ENCODE measurements around the gene ACOX1.

The ACOX1 gene

DNA sequence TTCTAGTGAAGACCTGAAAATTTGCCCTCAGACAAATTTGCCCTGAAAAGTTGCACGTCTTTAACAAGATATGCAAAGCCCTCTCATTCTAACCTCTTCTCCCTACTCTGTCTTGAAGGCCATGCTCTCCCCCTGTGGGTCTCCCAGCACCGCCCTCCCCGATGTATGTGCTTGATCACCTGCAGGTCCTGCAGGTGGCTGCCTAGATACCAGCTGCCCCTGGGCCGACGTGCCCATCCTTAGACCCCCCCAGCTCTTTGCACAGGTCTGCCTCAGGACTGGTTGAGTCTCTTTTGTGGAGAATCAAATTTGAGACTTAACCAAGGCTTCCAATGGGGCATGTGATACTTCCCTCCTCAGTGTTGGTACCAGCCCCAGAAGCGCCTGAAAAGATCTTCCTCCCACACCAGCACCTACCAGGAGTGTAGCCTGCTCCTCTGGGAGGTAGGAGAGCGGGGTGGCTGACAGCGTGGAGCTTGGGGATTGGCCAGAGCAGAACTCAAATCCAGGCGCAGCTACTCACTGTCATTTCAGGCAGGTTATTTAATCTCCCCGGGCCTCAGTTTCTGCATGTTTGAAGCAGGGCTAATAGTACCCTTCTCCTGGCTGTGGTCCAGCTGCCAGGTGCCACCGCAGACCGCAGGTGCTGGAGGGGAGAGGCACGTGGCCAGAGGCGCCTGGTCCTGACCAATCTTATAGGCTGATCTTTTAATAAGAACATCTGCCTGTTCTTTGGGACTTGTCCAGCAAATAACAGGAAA, 69.7 kb downstream of the ACOX1 start:
- no peak for DNase-seq (ENCODE audit: low read depth in 2 of 2)

DNA sequence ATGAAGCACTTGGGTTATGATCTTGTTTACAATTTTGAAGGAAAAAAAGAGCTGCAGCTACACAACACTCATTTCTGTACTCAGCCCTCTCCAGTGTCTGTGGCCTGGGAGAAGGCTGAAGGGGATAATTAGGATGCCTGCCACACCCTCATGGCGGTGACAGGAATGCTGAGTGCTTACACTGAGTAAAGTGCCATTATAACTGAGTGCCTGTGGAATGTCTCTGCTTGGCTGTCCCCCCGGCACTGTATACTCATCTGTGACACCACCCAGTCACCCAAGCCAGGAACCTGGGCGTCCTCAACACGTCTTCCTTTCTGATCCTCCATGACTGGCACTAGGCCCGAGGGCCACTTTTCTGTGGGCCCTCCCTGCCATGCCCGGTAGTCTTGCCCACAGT, 70.8 kb downstream of the ACOX1 start:
- no peak for DNase-seq (ENCODE audit: low read depth in 2 of 2)

DNA sequence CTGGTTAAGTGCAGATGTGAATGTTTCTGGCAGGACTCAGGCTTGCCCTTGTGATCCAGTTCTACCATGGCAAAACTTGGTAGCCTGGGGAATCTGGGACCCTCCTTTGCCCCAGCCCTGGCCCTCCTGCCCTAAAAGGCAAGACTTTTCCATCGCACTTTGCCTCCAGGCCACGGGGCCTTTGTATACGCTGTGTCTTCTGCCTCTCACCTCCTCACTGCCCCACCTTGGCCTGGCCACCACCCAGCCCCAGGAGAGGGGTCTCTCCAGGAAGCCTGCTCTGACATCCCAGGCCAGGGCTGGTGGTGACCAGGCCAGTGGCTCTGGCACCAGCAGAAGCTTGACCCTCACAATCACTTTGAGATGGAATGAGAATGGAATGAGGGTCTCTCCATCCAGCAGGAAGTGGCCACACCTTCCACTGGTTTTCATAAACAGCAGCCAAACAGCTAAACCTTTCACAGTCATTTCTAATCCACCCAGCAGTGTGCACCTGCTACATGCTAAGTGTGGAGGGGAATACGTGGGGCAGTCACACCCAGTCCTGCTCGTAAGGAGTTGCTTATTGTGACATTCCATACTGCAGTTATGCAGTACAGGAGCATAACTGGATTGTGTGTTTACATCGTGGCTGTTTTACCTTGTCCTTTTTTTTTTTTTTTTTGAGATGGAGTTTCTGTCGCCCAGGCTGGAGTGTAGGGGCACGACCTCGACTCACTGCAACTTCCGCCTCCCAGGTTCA, 72.7 kb downstream of the ACOX1 start:
- DNase-seq (ENCODE audit: low read depth in 2 of 2) = no peak

DNA sequence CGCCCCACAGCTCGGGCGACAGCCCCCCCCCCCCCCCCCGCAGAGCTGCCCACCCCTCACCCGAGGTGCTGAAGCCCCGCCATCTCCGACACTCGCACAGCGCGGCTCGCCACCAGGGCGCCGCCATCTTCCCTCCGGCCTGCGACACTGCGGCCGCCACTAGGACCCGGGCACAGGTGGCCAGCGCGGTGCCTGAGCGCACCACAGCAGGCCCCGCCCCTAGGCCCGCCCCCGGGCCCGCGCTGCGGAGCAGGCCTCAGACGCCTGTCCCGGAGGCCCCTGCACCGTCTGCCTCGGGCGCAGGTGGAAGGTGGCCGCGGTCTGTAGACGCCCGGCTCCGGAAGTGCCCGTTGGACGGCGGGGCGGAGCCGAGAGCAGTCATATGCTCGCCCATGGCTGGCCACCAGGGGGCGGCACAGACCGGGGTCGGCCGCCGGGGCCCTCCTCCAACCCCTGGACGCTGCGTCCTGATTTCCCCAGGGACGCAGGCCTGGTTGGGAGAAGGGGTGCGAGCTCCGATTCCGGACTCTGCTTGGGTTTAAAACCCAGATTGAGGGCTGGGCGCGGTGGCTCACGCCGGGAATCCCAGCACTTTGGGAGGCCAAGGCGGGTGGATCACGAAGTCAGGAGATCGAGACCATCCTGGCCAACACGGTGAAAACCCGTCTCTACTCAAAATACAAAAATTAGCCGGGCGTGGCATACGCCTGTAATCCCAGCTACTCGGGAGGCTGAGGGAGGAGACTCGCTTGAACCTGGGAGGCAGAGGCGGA, 74.0 kb downstream of the ACOX1 start, which contains the start of gene MRPL38:
MRPL38 (minus strand) TSS at position 136 of the 773 bp plus-strand sequence; CDS start at position 127, 9 bp downstream.
- DNase-seq (ENCODE audit: low read depth in 2 of 2) = peak; percentile 77 to 90

DNA sequence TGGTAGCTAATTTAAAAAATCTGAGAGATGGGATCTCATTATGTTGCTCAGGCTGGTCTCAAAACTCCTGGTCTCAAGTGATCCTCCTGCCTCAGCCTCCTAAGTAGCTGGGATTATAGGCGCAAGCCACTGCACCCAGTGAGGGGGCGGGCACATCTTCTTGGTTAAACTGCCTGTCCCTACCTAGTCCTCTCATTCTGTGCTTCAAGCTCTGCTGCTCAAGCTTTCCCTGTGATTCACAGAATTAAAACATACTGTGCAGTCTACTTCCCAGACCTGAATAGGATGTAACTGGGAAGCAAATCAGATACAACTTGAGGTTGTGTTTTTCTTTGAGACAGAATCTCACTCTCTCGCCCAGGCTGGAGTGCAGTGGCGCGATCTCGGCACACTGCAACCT, 76.6 kb downstream of the ACOX1 start:
- DNase-seq (ENCODE audit: low read depth in 2 of 2) = no peak

DNA sequence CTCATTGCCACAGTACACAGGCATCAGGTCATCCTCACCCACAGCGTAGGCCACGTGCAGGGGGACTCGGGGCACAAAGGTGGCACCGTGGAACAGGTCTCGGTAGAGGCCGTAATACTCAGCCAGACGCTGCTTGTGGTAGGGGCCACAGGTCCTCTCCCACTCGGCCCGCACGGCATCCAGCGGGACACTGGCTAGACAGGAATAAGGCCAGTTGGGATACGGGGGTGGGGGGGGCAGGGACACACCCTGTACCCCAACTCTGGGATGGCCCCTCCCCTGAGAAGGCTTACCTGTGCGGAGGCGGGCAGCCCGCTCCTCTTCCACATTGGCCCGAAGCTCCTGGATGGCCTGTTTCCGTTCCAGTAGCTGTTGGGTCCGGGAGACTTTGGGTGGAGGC, 77.2 kb downstream of the ACOX1 start:
- no peak for DNase-seq (ENCODE audit: low read depth in 2 of 2)

DNA sequence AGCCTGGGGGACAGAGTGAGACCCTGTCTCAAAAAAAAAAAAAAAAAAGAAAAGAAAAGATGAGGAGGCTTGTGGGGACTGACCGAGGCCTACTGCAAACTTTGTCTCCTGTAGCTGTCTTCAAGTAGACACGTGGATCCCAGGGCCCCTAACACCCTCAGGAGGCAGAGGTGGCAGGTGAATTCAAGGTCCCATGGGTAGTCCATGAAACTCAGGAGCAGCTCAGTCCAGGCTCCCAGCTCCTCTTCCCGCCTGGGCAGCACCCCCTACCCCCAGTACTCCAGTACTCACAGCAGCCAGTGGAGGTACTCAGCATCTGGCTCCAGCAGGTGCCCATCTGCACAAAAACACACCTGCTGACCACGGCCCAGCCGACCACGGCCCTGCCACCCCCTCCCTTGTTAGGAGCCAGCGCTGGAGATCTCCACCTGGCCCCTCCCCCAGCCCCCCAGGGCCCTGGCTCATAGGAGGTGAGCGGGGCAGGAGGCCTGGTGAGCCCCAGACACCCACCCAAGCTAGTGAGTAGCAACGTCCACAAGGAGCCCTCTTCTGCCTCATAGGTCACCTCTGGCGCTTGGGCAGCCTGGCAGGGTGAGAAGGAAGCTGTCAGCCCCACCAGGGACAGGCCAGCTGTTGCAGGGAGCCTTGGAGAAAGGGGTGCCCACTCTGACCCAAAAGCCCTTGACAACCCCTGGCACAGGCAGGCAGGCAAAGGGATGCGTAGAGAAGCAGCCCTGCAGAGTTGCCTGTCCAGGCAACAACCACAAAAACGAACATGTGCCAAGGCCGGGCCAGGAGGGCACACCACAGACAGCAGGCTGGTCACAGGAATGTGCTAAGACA, 78.1 kb downstream of the ACOX1 start:
- no peak for DNase-seq (ENCODE audit: low read depth in 2 of 2)

DNA sequence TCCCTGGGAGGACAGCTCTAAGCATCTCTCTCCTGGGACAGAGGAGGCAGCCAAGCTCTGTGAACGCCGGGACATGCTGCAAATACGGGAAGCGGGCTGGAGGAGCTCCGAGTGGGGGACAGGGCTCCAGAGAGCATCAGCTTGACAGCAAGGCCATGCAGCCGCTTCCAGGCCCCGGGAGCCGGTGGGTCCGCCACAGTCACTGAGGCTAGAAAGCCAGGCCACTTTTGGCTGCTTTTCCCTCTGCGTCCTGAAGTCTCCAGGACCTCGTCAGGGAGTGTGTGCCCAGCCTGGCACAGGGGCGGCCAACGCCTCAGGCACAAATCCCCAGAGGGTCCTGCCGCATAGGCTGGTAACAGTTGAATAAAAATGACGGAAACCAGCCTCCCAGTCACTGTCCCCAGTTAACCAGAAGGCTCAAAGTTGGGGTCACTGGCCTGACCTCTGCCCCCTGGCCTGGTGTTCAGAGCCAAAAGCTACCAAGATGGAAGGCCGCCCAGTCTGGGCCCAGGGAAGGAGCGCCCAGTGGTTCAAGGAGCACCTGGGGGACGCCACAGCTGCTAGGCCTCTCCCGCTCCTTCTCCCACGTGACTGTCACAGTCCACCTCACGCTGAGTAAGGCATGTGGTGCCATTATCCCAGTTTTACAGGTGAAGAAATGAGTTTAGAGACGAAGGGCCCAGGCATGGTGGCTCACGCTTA, 79.0 kb downstream of the ACOX1 start:
- DNase-seq (ENCODE audit: low read depth in 2 of 2) = no peak

DNA sequence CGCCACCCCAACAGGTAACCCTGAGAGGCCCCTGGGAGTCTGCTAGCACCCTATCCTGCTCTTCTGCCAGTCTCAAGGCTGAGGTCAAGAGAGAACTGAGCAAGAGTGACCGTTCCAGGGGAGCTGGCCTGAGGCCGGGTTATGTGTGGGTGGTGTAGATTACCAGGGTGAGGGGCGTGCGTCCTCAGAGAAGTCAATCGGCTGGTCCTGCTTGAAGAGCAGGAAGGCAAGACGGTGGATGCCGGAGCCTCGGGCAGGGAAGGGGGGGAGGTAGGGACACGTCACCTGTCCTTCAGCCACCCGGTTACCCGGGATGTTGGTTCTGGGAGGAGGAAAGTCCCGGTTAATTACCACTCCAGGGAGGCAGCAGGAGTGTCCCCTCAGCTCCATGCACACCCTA, 79.6 kb downstream of the ACOX1 start:
- DNase-seq (ENCODE audit: low read depth in 2 of 2) = no peak

DNA sequence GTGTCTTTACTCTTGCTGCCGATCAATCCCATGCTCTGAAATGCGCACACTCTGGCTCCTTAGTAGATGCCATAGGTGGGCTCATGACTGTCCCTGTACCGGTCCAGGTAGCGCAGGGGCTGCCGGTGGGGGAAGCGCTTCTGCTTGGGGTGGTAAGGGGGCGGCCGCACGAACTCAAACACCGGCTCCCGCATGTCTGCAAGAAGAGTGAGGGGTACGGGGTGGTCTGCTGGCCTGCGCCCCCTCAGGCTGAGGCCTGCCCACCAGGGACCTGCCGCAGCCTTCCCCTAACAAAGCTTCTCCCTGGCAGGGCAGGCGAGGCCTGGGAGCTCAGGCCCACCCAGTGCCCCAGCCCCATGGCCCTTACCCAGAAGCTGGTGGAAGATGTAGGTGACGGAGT, 80.2 kb downstream of the ACOX1 start:
- DNase-seq (ENCODE audit: low read depth in 2 of 2) = no peak

DNA sequence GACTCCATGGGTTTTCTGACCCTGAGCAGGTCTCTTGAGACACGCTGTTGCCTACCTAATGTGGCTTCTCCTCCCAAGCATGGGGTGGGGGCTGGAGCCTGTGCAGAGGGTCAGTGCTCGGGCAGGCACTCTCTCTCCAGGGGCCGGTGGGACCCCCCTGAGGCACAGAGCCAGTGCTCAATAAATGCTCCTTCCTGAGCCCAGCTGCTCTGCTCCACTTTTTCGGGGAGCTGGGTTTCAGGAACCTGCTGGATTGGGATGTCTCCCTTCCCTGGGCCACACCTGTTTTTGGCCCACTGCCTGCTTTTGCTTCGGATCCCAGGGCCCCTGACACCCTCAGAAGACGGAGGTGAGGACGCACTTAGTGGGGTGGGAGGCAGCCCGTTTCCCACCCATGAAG, 80.9 kb downstream of the ACOX1 start:
- no peak for DNase-seq (ENCODE audit: low read depth in 2 of 2)

DNA sequence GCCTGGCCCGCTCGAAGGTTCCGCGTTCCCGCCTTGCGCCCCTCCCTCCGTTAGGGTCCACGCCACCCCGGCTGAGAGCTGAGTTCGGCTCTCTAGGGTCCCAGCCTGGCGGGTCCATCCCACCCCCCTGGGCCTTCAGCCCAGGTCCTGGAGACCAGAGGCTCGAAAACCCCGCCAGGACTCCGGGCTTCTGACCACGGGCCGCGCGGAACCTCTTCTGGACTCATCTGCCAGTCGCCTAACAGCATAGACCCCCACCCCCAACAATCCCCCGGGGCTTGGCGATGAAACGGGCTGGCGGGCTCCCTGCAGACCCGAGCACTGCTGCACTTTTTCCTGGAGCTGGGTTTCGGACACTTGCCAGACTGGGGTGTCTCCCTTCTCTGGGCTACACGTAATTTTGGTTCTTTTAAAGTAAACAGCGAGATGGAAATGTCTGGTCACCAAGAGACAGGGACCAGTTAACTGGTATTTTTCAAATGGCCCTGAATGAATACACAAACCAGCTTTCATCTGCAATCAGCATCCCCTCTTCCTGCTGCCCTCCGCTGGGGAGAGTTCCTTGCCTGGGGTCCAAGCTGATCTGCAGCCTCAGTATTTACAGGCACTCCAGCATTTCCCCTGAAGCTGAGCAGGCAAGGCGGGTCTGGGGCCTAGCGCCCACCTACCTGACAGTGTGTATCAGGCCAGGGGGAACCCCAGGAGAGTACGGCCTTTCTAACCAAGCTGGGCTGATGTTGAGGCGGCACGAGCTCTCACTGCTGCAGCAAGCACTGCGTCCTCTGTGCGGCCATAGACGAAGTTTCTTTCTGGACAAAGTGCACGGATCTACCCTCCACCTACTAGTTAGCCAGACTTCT, 81.6 kb downstream of the ACOX1 start:
- DNase-seq (ENCODE audit: low read depth in 2 of 2) = no peak

DNA sequence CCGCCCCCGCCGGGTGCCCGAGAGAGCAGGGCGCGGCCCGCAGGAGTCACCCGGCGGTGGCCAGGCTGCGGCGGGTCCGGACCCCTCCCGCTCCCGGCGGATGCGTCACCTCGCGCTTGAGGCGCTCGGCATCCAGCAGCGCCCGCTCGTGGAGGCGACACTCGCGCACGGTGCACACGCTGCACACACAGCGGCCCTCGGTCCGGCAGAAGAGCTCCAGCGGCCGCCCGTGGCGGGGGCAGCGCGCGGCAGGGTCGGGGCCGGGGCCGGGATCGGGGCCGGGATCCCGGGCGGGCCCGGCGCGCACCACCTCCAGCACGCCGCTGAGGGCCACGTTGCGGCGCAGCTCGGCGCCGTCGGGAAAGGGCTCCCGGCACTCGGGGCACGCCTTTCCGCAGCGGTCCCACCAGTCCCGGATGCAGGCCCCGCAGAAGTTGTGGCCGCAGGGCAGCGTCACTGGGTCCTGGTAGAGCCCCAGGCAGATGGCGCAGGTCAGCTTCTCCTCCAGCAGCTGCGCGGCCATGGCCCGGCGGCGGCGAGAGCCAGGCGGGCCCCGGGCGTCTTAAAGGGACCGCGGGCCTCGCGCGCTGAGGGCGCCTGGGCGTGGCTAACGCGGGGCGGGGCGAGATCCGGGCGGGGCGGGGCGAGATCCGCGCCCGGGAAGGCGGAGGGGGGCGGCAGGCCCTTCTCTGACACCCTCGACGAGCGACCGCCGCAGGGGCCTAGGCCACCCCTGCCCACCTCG, 82.4 kb downstream of the ACOX1 start, which contains the start of gene TRIM65:
TRIM65 (minus strand) TSS at position 537 of the 745 bp plus-strand sequence; CDS start at position 523, 14 bp downstream.
- peak; percentile 52 to 74 for DNase-seq (ENCODE audit: low read depth in 2 of 2)

DNA sequence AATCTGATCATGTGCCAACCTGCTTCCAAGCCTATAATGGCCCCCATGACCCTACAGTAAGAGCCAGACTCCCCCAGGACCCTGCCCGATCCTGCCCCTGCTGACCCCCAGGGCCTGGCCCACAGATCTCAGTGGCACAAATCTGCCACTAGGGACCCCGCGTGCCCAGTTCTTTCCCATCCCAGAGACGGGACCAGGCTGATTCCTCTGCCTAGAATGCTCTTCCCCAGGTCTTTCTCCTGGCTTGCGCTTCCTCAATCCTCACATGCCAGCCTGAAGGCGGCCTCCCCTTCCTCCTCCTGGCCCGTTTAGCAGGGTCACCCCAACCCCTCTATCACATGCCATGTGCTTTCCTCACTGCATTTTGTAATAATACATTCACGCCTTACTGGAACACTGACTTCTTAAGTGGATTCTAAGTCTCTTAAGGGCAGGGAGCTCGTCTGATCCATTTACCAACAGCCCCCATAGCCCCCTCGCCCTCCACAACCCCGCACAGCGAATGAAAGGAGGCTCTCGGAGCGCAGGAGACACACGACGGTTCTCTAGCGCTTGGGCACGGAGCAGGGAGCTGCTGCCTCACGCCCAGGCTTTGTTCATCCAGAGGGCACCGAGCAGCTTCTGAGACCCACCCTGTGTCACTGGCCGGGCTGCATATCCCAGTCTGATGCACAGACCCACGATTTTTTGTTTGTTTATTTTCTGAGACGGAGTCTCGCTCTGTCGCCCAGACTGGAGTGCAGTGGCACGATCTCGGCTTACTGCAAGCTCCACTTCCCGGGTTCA, 83.4 kb downstream of the ACOX1 start:
- DNase-seq (ENCODE audit: low read depth in 2 of 2) = no peak

DNA sequence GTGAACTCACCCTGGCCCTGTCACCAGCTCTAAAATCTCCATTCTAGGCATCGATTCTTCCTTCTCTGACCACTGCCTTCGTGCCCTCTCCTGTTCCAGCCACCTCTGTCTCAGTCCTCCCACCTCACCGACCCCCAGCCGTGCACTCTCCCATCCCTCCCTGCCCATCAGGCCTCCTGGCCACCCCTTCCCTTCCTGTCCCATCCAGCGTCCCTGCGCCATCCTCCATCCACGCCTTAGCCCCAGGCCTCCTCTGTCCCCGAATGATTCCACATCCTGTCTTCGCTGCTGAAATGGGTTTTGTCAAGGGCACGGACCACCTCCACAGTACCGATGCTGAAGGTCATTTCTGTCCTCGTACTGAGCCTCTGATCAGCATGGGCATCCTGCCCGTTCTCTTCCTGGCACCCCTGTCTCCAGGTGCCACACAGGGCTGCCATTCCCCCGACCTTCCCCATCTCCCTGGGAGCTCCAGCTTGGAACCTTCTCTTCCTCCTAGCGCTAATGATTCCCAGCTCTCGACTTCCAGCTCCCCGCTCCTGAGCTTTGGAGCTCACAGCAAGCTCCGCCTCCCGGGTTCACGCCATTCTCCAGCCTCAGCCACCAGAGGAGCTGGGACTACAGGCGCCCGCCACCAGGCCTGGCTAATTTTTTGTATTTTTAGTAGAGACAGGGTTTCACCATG, 84.8 kb downstream of the ACOX1 start:
- no peak for DNase-seq (ENCODE audit: low read depth in 2 of 2)

DNA sequence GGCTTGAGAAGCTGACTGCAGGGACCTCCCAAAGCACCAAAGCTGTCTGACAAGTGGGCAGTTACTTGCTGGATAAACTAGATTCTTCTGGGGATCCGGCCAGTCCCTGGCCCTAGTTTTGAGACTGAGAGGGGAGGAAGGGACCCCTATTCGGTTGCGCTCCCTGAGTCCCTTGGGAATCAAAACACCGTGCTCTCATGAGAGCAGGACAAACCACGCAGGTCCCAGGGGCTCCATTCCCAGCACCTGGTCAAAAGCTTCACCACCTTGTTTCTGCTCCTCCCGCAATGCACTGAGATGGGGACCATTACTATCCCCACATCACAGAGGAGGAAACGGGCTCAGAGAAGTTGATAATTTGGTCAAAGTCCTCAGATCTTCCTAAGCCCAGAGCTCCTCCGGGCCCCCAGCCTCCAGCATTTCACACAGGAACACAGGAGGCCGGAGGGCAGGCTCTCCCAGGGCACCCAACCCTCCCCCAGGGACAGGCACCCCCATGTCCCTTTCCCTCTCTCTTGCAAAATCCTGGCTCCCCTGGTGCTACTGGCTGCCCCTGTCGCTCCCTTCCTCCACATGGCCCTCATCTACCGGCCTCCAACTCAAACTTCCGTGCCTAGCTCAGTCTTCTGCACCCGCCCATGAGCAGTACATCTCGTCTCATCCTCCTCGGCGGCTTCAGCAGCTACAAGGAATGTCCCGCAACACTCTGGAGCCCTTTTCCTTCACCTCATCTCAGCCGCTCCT, 85.5 kb downstream of the ACOX1 start:
- DNase-seq (ENCODE audit: low read depth in 2 of 2) = no peak

All from stimulated activated CD8-positive, alpha-beta memory T cell treated with anti-CD3 and anti-CD28 coated beads, Interleukin-7, amount 100 ng/mL, for 4 hours (primary cell).